22Rv1 (cell line): ENCODE data around the gene MLH3.

Source experiments
- H3K27ac ChIP-seq: fragments of 450-650 bp; 2 replicates; pipeline ENCODE4 v1.5.1; 2017
- CTCF ChIP-seq: fragments of 450-650 bp; IDR thresholded peaks from 2 replicates; pipeline ENCODE4 v1.5.1; 2017; ENCODE audit warnings: mild to moderate bottlenecking
- ZFX ChIP-seq: fragments of 450-650 bp; IDR thresholded peaks from 2 replicates; pipeline ENCODE4 v1.6.1; 2017; ENCODE audit warnings: antibody characterized with exemption, borderline replicate concordance

MLH3 gene

GRCh38 chr14:74968811-74969210 is 82.5 kb downstream of the MLH3 start:
- no peak overlapping the region for H3K27ac ChIP-seq
- TF ChIP-seq ZFX (no peak), CTCF (no peak)

GRCh38 chr14:74965486-74966153 is 85.6 kb downstream of the MLH3 start:
- no peak overlapping the region for H3K27ac ChIP-seq
- TF ChIP-seq ZFX = no peak
- no peak for TF ChIP-seq CTCF

GRCh38 chr14:74964787-74965485 is 86.3 kb downstream of the MLH3 start:
- H3K27ac ChIP-seq = no peak overlapping the region
- no peak for TF ChIP-seq ZFX
- no peak for TF ChIP-seq CTCF
